HEK293 (cell line): ENCODE measurements around the gene SYNE1.

ENCODE experiments used
- CTCF ChIA-PET: fragments of 350-600 bp; formaldehyde crosslinking; extraction: SDS; loops from one replicate; lab custom pipeline; 2021; ENCODE audit warnings: antibody characterized with exemption; lab: Yijun Ruan, JAX
- POLR2A ChIA-PET: fragments of 300-600 bp; formaldehyde crosslinking; extraction: SDS; loops from one replicate; lab custom pipeline; 2020; ENCODE audit warnings: antibody characterized with exemption, inconsistent platforms; lab: Yijun Ruan, JAX
- H3K27ac ChIP-seq: fragments of 200-500 bp; sonication (Bioruptor generic); 2 replicates; pipeline ENCODE4 v1.5.1; 2014; ENCODE audit warnings: low read depth, low read length, control low read depth, inconsistent platforms; ENCODE audit errors: extremely low read depth
- H3K36me3 ChIP-seq, 2 experiments: fragments of 200-500 bp in 1 of 2; sonication (Bioruptor generic) in 1 of 2; 1 replicate in 1 of 2; 2 replicates in 1 of 2; pipeline ENCODE4 v1.5.1; 2014 to 2017; ENCODE audit warnings: inconsistent platforms in 2 of 2, low read length in 2 of 2; ENCODE audit not compliant: control insufficient read depth in 2 of 2, insufficient read depth in 1 of 2
- H3K4me1 ChIP-seq: fragments of 200-500 bp; sonication (Bioruptor generic); 2 replicates; pipeline ENCODE4 v1.5.1; 2014; ENCODE audit warnings: mild to moderate bottlenecking, low read length, inconsistent platforms; ENCODE audit not compliant: control insufficient read depth, insufficient read depth
- H3K4me3 ChIP-seq: 2 replicates; pipeline ENCODE4 v1.5.1; 2011; ENCODE audit warnings: low read depth, mild to moderate bottlenecking, control low read depth, low read length, moderate library complexity
- H3K9me3 ChIP-seq: fragments of 200-500 bp; sonication (Bioruptor generic); 2 replicates; pipeline ENCODE4 v1.5.1; 2014; ENCODE audit warnings: low read depth, low read length, inconsistent platforms; ENCODE audit not compliant: control insufficient read depth, insufficient read depth
- BCL11A ChIP-seq: fragments of 450-650 bp; formaldehyde crosslinking; IDR thresholded peaks from 2 replicates; pipeline ENCODE4 v1.5.1; 2016; ENCODE audit warnings: low read depth, missing biosample characterization, missing genetic modification characterization
- BCL6B ChIP-seq: fragments of 450-650 bp; formaldehyde crosslinking; IDR thresholded peaks from 2 replicates; pipeline ENCODE4 v1.5.1; 2017; ENCODE audit warnings: missing biosample characterization, missing genetic modification characterization
- FEZF1 ChIP-seq: fragments of 450-650 bp; formaldehyde crosslinking; IDR thresholded peaks from 2 replicates; pipeline ENCODE4 v1.5.1; 2016; ENCODE audit warnings: missing biosample characterization, missing genetic modification characterization
- GLIS1 ChIP-seq: fragments of 450-650 bp; formaldehyde crosslinking; IDR thresholded peaks from 2 replicates; pipeline ENCODE4 v1.5.1; 2016; ENCODE audit warnings: missing biosample characterization, missing genetic modification characterization
- KLF8 ChIP-seq: fragments of 450-650 bp; formaldehyde crosslinking; IDR thresholded peaks from 2 replicates; pipeline ENCODE4 v1.5.1; 2016; ENCODE audit warnings: missing biosample characterization, missing genetic modification characterization
- MYNN ChIP-seq: fragments of 450-650 bp; formaldehyde crosslinking; IDR thresholded peaks from 2 replicates; pipeline ENCODE4 v1.5.1; 2016; ENCODE audit warnings: missing biosample characterization, missing genetic modification characterization, borderline replicate concordance
- OVOL3 ChIP-seq: fragments of 450-650 bp; formaldehyde crosslinking; IDR thresholded peaks from 2 replicates; pipeline ENCODE4 v1.5.1; 2016; ENCODE audit warnings: missing biosample characterization, missing genetic modification characterization
- REST ChIP-seq: fragments of 450-650 bp; formaldehyde crosslinking; IDR thresholded peaks from 2 replicates; pipeline ENCODE4 v1.5.1; 2016; ENCODE audit warnings: missing biosample characterization, missing genetic modification characterization
- TRIM28 ChIP-seq: IDR thresholded peaks from 2 replicates; pipeline ENCODE4 v1.6.1; 2011; ENCODE audit warnings: low read length, control low read depth, borderline replicate concordance
- WT1 ChIP-seq: fragments of 450-650 bp; formaldehyde crosslinking; IDR thresholded peaks from 2 replicates; pipeline ENCODE4 v1.5.1; 2016; ENCODE audit warnings: missing biosample characterization, missing genetic modification characterization
- YY1 ChIP-seq: fragments of 450-650 bp; formaldehyde crosslinking; IDR thresholded peaks from 2 replicates; pipeline ENCODE4 v1.5.1; 2018; ENCODE audit warnings: missing biosample characterization, missing genetic modification characterization
- ZBTB26 ChIP-seq: fragments of 450-650 bp; formaldehyde crosslinking; optimal IDR thresholded peaks from 2 replicates; pipeline ENCODE3; 2016; ENCODE audit warnings: missing biosample characterization, mild to moderate bottlenecking, missing genetic modification characterization
- ZBTB49 ChIP-seq: fragments of 450-650 bp; formaldehyde crosslinking; IDR thresholded peaks from 2 replicates; pipeline ENCODE4 v1.5.1; 2016; ENCODE audit warnings: missing biosample characterization, missing genetic modification characterization, low read depth
- ZBTB7A ChIP-seq: fragments of 450-650 bp; formaldehyde crosslinking; IDR thresholded peaks from 2 replicates; pipeline ENCODE4 v1.5.1; 2016; ENCODE audit warnings: low read depth, missing biosample characterization, missing genetic modification characterization
- ZFP3 ChIP-seq: fragments of 450-650 bp; formaldehyde crosslinking; IDR thresholded peaks from 2 replicates; pipeline ENCODE4 v1.5.1; 2016; ENCODE audit warnings: low read depth, missing biosample characterization, missing genetic modification characterization
- ZFP37 ChIP-seq: fragments of 450-650 bp; formaldehyde crosslinking; IDR thresholded peaks from 2 replicates; pipeline ENCODE4 v1.5.1; 2016; ENCODE audit warnings: missing biosample characterization, missing genetic modification characterization
- ZNF155 ChIP-seq: fragments of 450-650 bp; formaldehyde crosslinking; IDR thresholded peaks from 2 replicates; pipeline ENCODE4 v1.5.1; 2016; ENCODE audit warnings: missing biosample characterization, missing genetic modification characterization
- ZNF157 ChIP-seq: fragments of 450-650 bp; formaldehyde crosslinking; IDR thresholded peaks from 2 replicates; pipeline ENCODE4 v1.5.1; 2016; ENCODE audit warnings: missing biosample characterization, missing genetic modification characterization
- ZNF184 ChIP-seq: fragments of 450-650 bp; IDR thresholded peaks from 2 replicates; pipeline ENCODE4 v1.5.1; 2018; ENCODE audit warnings: missing biosample characterization, mild to moderate bottlenecking, missing genetic modification characterization
- ZNF223 ChIP-seq: fragments of 450-650 bp; formaldehyde crosslinking; IDR thresholded peaks from 2 replicates; pipeline ENCODE4 v1.5.1; 2016; ENCODE audit warnings: missing biosample characterization, missing genetic modification characterization
- ZNF280D ChIP-seq: fragments of 450-650 bp; formaldehyde crosslinking; IDR thresholded peaks from 2 replicates; pipeline ENCODE4 v1.5.1; 2016; ENCODE audit warnings: missing biosample characterization, missing genetic modification characterization
- ZNF341 ChIP-seq: fragments of 450-650 bp; formaldehyde crosslinking; IDR thresholded peaks from 2 replicates; pipeline ENCODE4; 2016; ENCODE audit warnings: low read depth, missing biosample characterization, missing genetic modification characterization
- ZNF530 ChIP-seq: fragments of 450-650 bp; formaldehyde crosslinking; IDR thresholded peaks from 2 replicates; pipeline ENCODE4 v1.5.1; 2016; ENCODE audit warnings: low read depth, missing biosample characterization, missing genetic modification characterization
- ZNF580 ChIP-seq: fragments of 450-650 bp; formaldehyde crosslinking; IDR thresholded peaks from 2 replicates; pipeline ENCODE4 v1.5.1; 2016; ENCODE audit warnings: missing biosample characterization, missing genetic modification characterization
- ZNF654 ChIP-seq: fragments of 450-650 bp; formaldehyde crosslinking; IDR thresholded peaks from 2 replicates; pipeline ENCODE4 v1.5.1; 2016; ENCODE audit warnings: low read depth, missing biosample characterization, missing genetic modification characterization
- ZNF664 ChIP-seq: fragments of 450-650 bp; formaldehyde crosslinking; IDR thresholded peaks from 2 replicates; pipeline ENCODE4 v1.5.1; 2016; ENCODE audit warnings: missing biosample characterization, missing genetic modification characterization

Gene SYNE1

GRCh38 chr6:152094992-152095592, 542.1 kb downstream of the SYNE1 start:
- Histone ChIP-seq H3K36me3 (no peaks in the 10 kb centered on the region), H3K4me1 (peaks cover 23% of the 10 kb centered on the region), H3K9me3 (no peaks in the 10 kb centered on the region), H3K27ac (0 out of 2 replicates have a peak overlapping the region, but pooled peaks have one; percentile 1), H3K4me3 (no peak overlapping the region)
- ChIA-PET POLR2A (no interaction called here), CTCF (interaction anchor here (0.5 to 1.2 kb wide), 3 partner anchors 13 to 516 kb away, joined by 3 to 4 read pairs (median 3); no protein-coding TSS in a partner anchor)
- TF ChIP-seq ZNF280D (tag by site-specific recombination) (no peak), ZNF654 (tag by site-specific recombination) (peak; percentile 7; the same call in 1 of the 2 replicates), GLIS1 (no peak; the same call in 1 of the 2 replicates), ZNF530 (tag by site-specific recombination) (no peak), TRIM28 (peak; percentile 95), KLF8 (peak; percentile 63), OVOL3 (tag by site-specific recombination) (no peak), ZNF664 (tag by site-specific recombination) (no peak), MYNN (tag by site-specific recombination) (no peak), BCL6B (no peak), ZBTB26 (tag by site-specific recombination) (no peak), ZNF223 (tag by site-specific recombination) (no peak), ZFP37 (tag by site-specific recombination) (0 out of 2 replicates have a peak, but pooled peaks have one; percentile 68), ZNF341 (tag by site-specific recombination) (no peak), ZFP3 (tag by site-specific recombination) (no peak), ZBTB49 (tag by site-specific recombination) (no peak), ZNF580 (tag by site-specific recombination) (no peak), YY1 (tag by site-specific recombination) (no peak), BCL11A (tag by site-specific recombination) (peak; percentile 91; the same call in 1 of the 2 replicates), WT1 (peak; percentile 74), FEZF1 (tag by site-specific recombination) (0 out of 2 replicates have a peak, but pooled peaks have one; percentile 7), REST (tag by site-specific recombination) (no peak), ZBTB7A (no peak), ZNF157 (tag by site-specific recombination) (no peak), ZNF155 (tag by site-specific recombination) (no peak), ZNF184 (tag by site-specific recombination) (peak; percentile 69; the same call in 1 of the 2 replicates)
